GM23338 (cell line): ENCODE data around the gene RNF19B.

Source experiments
- CREB1 ChIP-seq: fragments of 250-450 bp; sonication (Bioruptor Pico); IDR thresholded peaks from 2 replicates; pipeline ENCODE4 v1.5.0; 2020; ENCODE audit warnings: low read depth, mild to moderate bottlenecking, moderate library complexity
- CTCF ChIP-seq, 2 experiments: fragments of 200-600 bp in 1 of 2; sonication (generic) in 1 of 2; conservative IDR thresholded peaks; 2 replicates each; pipeline versions ENCODE4 v1.5.1 to v1.6.1; 2016 to 2017; ENCODE audit warnings: antibody characterized with exemption in 2 of 2, low read depth in 2 of 2, mild to moderate bottlenecking in 2 of 2, moderate library complexity in 1 of 2
- EZH2 ChIP-seq: fragments of 200-600 bp; sonication (generic); IDR thresholded peaks from one replicate; pipeline ENCODE4 v1.8.0; 2017; ENCODE audit warnings: antibody characterized with exemption, mild to moderate bottlenecking, low read depth; ENCODE audit not compliant: unreplicated experiment
- JUNB ChIP-seq: IDR thresholded peaks from one replicate; pipeline ENCODE4 v1.6.1; 2016; ENCODE audit warnings: antibody characterized with exemption; ENCODE audit not compliant: unreplicated experiment
- POLR2AphosphoS5 ChIP-seq: IDR thresholded peaks from 2 replicates; pipeline ENCODE4 v1.6.1; 2016; ENCODE audit warnings: antibody characterized with exemption, low read depth
- ZNF331 ChIP-seq: fragments of 250-450 bp; sonication (Bioruptor Pico); IDR thresholded peaks from 2 replicates; pipeline ENCODE4 v1.5.0; 2020; ENCODE audit warnings: low read depth, mild to moderate bottlenecking, moderate library complexity

- TF ChIP-seq ZNF331 (CRISPR knock-in tag) (no peak), EZH2 (no peak), CREB1 (CRISPR knock-in tag) (no peak), JUNB (no peak), POLR2AphosphoS5 (no peak), CTCF (conservative IDR thresholded peaks at IDR 0.05; ENCODE audit: low read depth in 2 of 2) (no peak)
Measured at GRCh38 chr1:32888134-32888533, 76.5 kb downstream of the RNF19B start.
